HG03521 (cell line): Measurements from ENCODE around the gene GCSH.

Experiments
- ATAC-seq: cut with Tn5 transposase; IDR thresholded peaks from one replicate; pipeline ENCODE4 v1.9.1; 2021; ENCODE audit warnings: mild to moderate bottlenecking, moderate library complexity; ENCODE audit not compliant: unreplicated experiment

Gene GCSH

DNA sequence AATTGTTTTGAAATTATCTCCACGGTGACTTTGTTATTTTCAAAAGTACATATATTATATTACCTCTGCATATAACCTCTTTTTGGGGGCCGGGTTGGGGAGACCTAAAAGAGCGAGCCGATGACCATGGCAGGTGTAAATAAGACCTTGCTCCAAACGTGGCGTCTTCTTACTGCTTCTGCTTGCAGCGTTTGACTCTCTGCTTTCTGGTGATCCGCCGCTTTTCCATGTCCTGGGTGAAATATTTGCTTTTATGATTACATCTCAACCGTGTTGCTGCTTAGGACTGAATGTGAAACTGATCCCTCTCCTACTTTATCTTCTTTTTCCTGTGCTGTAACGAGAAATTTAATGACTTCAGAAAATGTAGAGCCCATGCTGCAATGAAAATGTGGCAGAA, 42.4 kb downstream of the GCSH start:
- ATAC-seq = no peak

DNA sequence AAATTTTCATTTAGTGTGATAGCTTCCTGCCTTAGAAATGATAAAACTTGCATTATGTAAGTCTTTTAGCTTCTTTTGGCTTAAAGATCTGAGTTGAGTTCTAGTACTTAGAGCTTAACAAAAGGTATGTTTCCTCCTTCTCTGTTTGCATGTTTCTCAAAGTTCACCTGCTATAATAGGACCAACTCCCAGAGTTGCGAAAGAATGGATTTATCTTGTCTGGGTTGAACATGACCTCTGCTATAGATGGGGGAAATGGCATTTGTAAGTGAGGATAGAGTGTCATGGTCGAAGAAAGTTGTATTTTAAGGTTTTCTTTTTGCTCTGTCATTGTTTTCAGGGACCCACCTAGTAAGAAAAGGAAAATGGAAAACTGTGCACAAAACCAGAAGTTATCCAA, 53.4 kb downstream of the GCSH start:
- ATAC-seq = no peak

DNA sequence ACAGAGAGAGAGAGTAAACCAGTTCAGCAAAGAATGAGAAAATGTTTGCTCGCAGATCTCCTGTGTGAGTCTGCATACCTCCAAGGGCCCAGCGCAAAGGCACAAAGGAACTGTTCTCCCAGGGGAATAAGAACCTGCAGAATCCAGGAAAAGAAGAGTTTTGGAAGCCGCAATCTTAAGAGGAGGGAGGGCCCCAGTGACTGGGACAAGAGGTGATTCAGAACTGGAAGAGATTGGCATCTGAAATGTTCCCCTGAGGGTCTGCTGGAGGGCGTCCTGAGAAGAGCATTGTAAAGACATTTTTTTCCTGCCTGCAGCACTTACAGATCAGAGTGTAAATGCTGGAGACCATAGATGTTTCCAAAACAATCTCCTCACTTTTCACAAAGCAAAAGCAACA, 54.5 kb downstream of the GCSH start:
- no peak for ATAC-seq

DNA sequence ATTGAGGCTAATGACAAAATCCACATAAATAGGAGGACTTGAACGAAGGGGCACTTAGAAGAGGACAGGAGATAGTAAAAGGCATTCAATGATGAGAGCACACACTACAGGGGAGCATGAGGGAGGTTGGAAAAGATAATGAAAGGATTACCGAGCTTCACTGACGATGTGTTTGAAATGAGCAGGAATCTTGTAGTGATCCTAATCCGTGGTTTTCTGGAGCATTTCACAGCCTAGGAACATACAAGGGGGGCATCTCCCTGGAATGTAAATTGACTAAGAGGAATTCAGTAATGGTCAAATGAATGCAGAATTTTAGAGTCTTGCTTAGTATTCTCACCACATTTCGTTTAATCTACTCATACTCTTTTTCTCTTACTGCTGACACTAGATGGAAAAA, 55.4 kb downstream of the GCSH start:
- ATAC-seq = no peak

DNA sequence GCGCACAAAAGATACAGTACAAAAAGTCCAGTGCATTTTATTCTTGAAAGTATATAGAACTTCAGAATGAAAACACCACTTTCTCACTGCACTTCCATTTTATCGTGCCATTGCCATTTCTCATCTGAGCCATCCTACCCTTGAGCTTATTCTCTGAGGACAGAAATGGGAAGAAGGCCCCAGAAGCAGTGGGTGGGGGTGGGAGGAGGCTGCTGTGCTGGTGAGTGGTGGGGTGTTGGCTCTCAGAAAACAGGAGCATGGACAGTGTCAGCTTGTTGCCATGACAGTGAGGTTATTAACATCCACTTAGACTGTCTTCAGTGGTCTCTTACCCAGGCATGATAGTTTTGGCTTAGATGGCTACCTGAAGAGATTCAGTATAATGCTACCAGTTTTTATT, 56.1 kb downstream of the GCSH start:
- ATAC-seq = no peak

DNA sequence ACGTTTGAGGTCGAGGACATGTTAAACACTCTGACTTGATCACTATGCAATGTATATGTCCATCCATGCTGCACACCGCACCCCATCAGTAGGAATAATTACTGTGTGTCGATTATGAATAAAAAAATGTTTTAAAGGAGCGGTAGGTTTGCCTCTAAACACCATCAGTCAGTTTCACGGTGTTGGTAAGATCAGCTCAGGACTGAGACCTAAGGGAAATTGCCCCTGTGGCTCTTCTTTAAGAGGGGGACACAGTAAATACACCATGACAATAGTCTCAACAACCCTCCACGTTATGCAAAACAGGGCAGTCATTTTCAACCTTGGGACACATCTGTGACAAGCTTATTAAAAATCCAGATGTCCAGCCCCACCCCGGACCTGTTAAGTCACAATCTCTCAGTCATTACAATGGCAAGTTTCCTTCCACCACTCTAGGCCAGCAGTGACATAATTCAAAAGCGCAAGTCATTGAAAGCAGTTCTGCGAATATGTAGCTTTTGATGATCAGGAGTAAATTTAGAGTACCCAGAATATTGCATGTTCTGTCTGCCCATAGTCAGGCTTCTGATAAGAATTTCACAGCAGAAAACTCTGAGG, 59.3 kb downstream of the GCSH start:
- ATAC-seq = no peak

DNA sequence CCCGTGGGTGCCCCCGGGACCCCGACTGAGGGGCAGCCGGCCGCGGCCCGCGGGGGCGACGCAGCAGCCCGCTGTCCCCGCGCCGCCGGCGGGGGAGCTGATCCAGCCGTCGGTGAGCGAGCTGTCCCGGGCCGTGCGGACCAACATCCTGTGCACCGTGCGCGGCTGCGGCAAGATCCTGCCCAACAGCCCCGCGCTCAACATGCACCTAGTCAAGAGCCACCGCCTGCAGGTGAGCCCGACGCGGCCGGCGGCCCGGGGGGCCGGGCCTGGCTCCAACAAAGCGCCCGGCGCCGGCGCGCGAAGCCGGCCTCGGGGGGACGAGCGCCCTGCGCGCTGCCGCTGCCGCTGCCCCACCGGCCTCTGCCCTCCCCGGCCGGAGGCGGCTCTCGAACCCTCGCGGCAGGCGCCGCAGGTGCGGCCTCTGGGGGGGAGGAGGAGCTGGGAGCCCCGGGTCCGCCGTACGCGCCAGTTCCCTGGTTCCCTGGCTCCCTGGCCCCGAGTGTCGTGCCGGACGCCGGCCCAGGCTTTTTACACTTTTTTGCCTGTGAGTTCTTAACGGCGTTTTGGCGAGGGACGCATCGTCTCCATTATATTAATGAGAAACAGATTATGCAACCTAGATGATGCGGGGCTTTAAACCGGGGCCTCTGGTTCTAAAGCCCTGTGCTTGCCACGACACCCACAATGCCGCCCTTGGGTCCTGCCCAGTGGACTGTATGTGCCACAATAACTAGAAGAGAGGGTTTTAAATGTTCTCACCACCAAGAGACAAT, 60.0 kb downstream of the GCSH start:
- peak; percentile 45 for ATAC-seq

DNA sequence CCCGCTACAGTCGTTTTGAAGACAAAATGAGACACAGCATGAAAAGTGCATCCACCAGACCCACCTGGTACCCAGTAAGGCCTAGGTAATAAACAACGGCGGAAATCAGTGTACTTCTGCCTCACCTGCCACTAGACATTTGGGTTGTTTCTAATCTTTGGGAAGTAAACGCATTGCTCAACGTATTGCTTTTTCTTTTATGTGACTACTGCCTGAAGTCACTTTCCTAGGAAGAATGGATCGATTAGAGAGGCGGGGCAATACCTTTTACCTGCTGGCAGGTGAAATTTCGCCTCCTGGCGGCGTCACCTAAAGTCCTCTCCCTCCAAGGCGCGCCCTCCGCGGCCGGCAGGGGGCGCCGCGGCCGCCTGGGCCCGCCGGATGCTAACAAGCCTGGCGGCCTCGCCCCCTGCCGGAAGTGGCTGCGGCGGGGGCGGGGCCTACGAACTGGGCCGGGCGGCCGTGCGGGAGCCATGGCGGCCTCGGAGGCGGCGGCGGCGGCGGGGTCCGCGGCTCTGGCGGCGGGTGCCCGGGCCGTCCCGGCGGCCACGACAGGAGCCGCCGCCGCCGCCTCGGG, 60.7 kb downstream of the GCSH start, which contains the start of gene ATMIN:
TSS of gene ATMIN (plus strand) at position 445 of the 577 bp plus-strand sequence. CDS start at position 474, 29 bp downstream.
- ATAC-seq = peak; percentile 95
